HG02885 (cell line): Measurements from ENCODE around the gene DMRTC2.

Source experiments
- ATAC-seq: cut with Tn5 transposase; IDR thresholded peaks from one replicate; pipeline ENCODE4 v1.9.1; 2021; ENCODE audit warnings: mild to moderate bottlenecking; ENCODE audit not compliant: unreplicated experiment, poor library complexity

DMRTC2 gene

DNA sequence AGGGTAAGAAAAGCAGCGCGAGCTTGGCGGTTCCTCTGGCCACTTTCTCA lies at the start of gene DMRTC2:
Gene DMRTC2, plus strand, starts transcription at position 42 of the 50 bp plus-strand sequence. CDS start 2,387 bp downstream, outside the sequence.
- ATAC-seq, result no peak

GRCh38 chr19:41796362-41796761 lies 48.5 kb upstream of the DMRTC2 start, which contains the start of gene CEACAM3:
Gene CEACAM3 (plus strand): TSS chr19:41796587. CDS start chr19:41796678, 91 bp downstream.
- no peak for ATAC-seq

DNA sequence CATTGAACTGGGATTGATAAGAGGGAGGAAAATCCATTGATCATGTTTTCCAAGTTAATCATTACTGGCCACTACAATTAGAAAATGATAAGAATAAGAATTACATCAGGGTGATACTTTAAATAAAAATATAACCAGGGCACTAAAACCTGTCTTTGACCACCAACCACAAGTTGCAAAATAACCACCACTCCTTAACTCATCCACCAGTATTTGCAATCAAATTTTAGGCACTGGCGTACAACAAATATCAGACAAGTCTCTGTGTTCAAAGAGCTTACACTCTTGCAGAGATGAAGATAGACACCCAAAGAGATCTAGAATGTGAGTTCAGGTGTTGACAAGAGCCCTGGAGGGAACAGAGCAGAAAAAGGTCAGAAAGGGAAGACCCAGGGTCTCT lies 47.9 kb upstream of the DMRTC2 start:
- no peak for ATAC-seq

- no peak for ATAC-seq
These were observed 45.3 kb upstream of the DMRTC2 start for GRCh38 chr19:41799444-41800000.

DNA sequence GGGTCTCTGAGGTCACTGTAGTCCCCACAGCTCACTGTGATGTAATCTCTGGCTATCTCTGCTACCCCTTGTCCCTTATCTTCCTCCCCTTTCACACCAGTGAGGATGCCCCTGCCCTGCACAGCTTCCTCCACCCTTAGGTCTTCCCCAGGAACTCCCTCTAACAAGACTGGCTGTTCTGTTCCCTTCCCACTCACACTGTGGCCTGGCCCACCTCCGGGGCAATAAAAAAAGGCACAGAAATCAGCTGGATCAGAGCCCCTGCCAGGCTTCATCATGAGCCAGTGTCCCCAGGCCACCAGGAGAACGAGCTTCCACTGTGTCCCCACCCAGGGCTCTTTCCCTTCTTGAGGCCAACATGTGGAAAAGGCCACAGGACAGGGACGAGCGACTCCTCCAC lies 43.8 kb upstream of the DMRTC2 start:
- ATAC-seq, result no peak

DNA sequence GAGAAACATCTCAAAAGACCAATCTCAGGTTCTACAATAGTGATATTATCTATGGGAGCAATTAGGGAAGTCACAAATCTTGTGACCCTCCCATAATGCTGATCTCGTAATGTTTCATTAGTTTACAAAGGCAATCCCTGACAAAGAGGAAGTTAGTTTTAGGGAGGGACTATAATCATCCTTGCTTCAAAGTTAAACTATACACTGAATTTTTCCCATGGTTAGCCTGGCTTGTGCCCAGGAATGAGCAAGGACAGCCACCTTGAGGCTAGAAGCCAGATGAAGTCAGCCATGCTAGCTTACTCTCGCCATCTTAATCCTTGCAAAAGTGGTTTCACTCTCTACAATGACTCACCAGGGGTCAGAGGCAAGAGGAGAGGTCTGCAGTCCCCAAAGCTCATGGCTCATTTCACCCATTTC lies 43.0 kb upstream of the DMRTC2 start:
- no peak for ATAC-seq

DNA sequence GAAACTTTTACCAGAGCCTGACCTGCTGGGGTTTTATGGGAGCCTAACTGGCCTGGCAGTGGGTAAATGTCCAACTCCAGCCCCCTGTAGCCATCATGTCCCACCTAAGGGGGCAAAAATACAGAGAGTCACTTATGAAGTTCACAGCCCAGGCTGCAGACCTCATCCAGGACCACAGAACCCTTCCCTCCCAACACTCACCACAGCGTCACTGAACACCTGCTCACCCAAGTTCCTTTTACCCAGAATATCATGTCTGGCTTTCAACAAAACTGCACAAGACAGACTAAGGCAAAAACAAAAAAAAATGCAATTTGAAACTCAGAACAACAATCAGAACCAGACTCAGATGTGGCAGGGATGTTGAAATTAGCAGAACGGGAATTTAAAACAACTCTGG lies 42.1 kb upstream of the DMRTC2 start:
- ATAC-seq, result no peak

GRCh38 chr19:41804336-41804735 lies 40.5 kb upstream of the DMRTC2 start:
- ATAC-seq, result no peak

DNA sequence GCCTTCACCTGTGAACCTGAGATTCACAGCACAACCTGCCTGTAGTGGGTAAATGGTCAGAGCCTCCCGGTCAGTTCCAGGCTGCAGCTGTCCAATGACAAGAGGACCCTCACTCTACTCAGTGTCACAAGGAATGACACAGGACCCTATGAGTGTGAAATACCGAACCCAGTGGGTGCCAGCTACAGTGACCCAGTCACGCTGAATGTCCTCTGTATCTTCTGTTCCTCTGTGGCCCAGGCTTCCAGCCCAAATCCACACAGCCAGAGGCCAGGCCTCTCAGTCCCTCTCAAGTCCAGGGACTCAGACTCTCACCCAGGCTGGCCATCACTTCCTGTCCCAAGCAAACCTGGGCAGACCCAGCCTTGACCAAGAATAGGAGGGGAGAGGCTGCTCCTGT lies 37.7 kb upstream of the DMRTC2 start:
- no peak for ATAC-seq

DNA sequence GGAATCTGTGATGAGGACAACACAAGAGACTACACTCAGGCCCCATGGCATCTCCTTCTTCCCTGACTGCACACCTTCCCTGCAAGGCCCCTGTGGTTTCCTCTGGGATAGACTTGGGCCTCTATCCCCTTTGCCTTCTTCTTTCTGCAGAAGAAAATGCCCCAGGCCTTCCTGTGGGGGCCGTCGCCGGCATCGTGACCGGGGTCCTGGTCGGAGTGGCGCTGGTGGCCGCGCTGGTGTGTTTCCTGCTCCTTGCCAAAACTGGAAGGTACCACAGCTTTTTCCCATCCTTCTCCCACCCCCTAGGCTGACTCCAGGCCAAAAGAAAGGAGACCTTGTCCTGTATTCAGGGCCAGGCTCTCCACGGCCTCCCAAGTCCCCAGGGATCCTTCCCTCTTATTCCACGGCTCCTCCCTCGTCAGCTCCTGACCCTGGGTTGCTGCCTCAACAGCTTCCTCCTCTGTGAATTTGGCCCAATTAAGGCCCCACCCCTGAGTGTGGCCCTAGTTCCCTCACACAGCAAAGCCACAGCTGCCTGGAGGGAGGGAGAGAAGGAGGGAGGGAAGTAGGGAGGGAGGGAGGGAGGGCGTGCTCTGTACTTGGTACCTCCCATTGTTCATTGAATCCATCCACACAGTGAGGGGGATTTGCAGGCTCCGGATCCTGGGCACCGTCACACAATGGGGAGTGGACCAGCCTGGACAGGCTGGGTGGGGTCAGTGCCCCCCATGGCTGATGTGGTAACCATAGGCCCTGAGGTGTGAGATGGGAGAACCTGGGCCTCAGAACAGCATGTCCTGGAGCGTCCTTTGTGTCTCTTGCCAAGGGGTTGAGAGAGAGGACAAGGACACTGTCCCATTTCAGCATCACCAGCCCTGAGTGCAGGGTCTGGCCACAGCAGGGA lies 35.9 kb upstream of the DMRTC2 start:
- no peak for ATAC-seq

GRCh38 chr19:41810301-41810700 lies 34.5 kb upstream of the DMRTC2 start:
- no peak for ATAC-seq

- ATAC-seq, result no peak
These were observed 33.8 kb upstream of the DMRTC2 start for GRCh38 chr19:41811036-41811435.

DNA sequence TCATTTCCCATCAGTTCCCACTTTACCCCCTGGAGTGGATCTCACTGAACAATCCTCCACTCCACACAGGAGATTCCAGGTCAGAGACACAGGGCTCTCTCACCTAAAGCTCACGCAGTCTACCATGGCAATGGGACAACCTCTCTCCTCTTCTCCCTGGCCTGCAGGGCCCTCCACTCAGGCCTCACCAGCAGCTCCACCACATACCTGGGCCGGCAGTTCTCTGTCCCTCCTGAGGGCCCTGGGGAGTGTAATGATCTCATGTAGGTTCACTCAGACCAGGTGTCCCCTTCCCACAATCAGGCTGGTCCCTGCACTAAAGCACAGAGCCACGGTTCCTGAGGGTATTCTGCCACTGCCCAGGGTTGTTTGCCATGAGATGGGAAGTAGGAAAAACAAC lies 32.9 kb upstream of the DMRTC2 start:
- no peak for ATAC-seq

- ATAC-seq, result no peak
These were observed 30.9 kb upstream of the DMRTC2 start for GRCh38 chr19:41813911-41814310.

- no peak for ATAC-seq
These were observed 29.5 kb upstream of the DMRTC2 start for GRCh38 chr19:41815301-41815700.

DNA sequence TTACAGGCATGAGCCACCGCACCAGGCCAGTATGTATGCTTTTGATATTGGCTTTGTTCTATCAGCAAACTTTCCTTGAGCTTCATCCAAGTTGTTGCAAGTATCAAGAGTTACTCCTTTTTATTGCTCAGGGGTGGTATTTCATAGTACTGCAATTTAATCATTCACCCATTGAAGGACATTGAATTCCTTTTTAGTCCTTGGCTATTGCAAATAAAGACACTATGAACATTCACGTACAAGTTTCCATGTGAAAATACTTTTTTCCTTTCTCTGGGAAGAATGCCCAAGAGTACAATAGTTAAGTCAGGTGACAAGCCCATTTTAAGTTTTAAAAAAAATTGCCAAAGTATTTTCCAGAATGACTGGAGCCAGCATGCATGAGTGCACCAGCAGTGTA lies 28.1 kb upstream of the DMRTC2 start:
- no peak for ATAC-seq

DNA sequence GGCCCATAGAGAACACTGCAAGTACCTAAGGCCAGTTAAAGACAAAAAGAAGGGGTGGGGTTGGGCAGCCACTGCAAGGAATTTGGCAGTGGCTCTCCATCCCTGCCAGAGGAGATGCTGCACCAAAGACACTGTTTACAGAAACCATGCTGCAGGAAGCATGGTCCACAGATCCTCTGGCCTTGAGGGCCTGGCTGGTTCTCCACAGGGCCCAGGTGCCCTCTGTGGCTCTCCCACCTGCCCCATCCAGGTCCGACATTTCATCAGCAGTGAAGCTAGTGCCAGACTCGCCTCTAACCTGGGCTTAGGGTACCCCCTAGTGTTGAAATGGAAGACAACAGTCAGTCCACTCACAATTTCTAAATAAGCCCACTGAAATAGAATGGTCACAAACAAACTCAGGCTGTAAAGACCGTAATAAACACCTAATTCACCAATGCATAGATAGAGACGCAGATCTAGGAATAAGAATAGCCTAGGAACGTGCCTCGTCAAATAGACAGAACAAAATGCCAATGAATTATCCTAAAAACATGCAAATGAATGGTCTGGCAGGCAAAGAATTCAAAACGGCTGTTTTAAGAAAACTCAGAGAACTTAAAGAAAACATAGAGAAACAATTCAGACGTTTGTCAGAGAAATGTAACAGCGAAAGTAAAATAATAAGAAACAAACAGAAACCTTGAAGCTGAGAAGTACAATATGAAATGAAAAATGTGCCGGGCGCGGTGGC lies 23.7 kb upstream of the DMRTC2 start:
- no peak for ATAC-seq

GRCh38 chr19:41837981-41838708 lies 6.7 kb upstream of the DMRTC2 start:
- ATAC-seq, result no peak

- no peak for ATAC-seq
These were observed 5.6 kb upstream of the DMRTC2 start for GRCh38 chr19:41839211-41839610.

- no peak for ATAC-seq
These were observed 1.5 kb upstream of the DMRTC2 start for GRCh38 chr19:41843371-41843770.

- no peak for ATAC-seq
These were observed 241 bp upstream of the DMRTC2 start, which contains the start of gene LYPD4 for GRCh38 chr19:41844601-41845000. Gene LYPD4 (minus strand): TSS chr19:41844683. CDS start chr19:41839285, 5,398 bp downstream.
